HUES6 (cell line): ENCODE measurements around the gene LCE1B.

Experiments
- H3K27ac ChIP-seq: 2 replicates; pipeline ENCODE4 v1.7.0; 2013; ENCODE audit warnings: low read depth, mild to moderate bottlenecking, low read length, inconsistent platforms
- H3K27me3 ChIP-seq: 2 replicates; pipeline ENCODE4 v1.6.1; 2013; ENCODE audit warnings: low read length; ENCODE audit not compliant: control insufficient read depth, insufficient read depth
- H3K36me3 ChIP-seq: 2 replicates; pipeline ENCODE4 v1.6.1; 2013; ENCODE audit warnings: low read length; ENCODE audit not compliant: control insufficient read depth, insufficient read depth
- H3K4me1 ChIP-seq: 2 replicates; pipeline ENCODE4 v1.6.1; 2013; ENCODE audit warnings: low read length; ENCODE audit not compliant: control insufficient read depth, insufficient read depth
- H3K4me3 ChIP-seq: 2 replicates; pipeline ENCODE4 v1.5.1; 2013; ENCODE audit warnings: low read depth, low read length
- H3K9ac ChIP-seq: one replicate; pipeline ENCODE4 v1.6.1; 2013; ENCODE audit warnings: mild to moderate bottlenecking, low read length
- H3K9me3 ChIP-seq: 2 replicates; pipeline ENCODE4 v1.6.1; 2013; ENCODE audit warnings: low read depth, low read length; ENCODE audit not compliant: control insufficient read depth, insufficient read depth

The LCE1B gene, protein sequence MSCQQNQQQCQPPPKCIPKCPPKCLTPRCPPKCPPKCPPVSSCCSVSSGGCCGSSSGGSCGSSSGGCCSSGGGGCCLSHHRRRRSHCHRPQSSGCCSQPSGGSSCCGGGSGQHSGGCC

DNA sequence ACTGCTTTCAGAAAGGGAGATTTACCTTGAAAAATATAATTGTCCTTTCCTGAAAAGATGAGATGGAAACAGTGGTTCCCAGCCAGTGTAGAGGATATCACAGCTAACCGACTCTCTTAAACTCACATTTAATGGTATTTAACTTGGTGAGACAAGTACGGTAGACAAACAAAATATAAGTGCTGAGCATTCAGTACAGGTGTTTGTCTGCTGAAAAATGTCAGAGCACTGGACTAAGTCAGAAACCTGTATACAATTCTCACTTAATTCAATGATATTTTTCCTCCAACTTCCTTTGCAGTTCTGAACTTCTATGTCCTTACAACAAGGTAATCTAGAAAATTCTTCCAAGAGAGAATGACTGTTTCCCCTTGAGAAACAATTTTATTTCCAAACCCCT, at the start of gene LCE1B:
Gene LCE1B (plus strand): TSS at position 301 of the 400 bp plus-strand sequence. CDS start 476 bp downstream, outside the sequence.
- no peak within 1 kb of the TSS for H3K4me3 ChIP-seq
- no peak within 1 kb of the TSS for H3K9ac ChIP-seq
- H3K27me3 ChIP-seq: no peaks in the 10 kb centered on the region
- H3K27ac ChIP-seq: no peak within 1 kb of the TSS
- no peaks in the 10 kb centered on the region for H3K4me1 ChIP-seq
- H3K9me3 ChIP-seq: peaks cover 9% of the 10 kb centered on the region; the same call in 1 of the 2 replicates
- H3K36me3 ChIP-seq: no peaks in the 10 kb centered on the region

DNA sequence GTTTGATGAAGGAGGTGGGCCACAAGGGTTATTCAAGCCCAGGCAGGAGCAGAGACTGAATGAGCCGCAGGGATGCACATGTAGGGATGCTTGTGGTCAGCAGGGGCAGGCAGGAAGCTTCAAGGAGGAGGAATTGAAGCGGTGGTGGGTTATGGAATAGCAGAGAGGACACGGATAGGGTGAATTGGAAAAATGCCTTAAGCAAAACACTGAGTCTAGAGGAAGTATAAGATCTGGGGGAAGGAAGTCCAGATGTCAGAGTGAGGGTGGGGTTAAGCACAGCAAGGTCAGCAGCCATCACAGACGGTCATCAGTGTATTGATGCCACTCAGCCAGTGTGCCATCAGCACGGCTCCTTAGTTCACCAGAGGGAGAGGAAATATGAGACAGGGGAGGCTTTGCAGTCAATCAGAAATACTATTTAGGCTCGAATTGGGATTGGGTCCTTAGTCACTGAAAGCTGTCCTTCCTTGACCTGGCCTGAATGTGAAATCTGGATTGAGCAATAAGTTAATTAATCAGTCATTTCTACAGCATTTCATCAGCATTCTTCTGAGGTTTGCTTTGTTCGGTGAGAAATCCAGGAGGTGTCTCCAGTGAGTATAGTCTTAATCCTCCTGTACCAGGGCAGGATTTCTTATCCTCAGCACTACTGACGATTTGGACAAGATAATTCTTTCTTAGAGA, 42.8 kb upstream of the LCE1B start:
- no peak overlapping the region for H3K27ac ChIP-seq
- no peak overlapping the region for H3K4me3 ChIP-seq
- H3K36me3 ChIP-seq: no peaks in the 10 kb centered on the region
- no peak overlapping the region for H3K9ac ChIP-seq
- H3K27me3 ChIP-seq: no peaks in the 10 kb centered on the region; the same call in 1 of the 2 replicates
- peaks cover 34% of the 10 kb centered on the region; the same call in 1 of the 2 replicates for H3K9me3 ChIP-seq
- H3K4me1 ChIP-seq: no peaks in the 10 kb centered on the region

DNA sequence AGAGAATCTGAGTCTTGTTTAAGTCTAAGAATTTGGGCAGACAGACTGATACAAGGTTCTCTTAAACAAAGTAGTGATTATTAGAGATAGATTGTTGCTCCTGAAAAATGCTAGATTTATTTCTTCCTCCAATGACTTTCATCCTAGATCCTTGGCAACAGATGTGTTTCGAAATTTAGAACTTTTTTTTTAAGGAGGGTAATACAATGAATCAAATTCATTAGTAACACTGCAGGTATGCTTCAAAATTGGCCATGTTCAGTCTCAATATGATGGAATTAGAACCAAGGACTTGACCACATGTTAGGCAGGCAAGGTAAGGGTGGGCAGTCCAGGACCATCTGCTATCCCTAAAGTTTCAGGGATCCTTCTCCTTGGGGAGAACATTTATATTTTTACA, 41.4 kb upstream of the LCE1B start:
- Histone ChIP-seq H3K27me3 (no peaks in the 10 kb centered on the region; the same call in 1 of the 2 replicates), H3K27ac (no peak overlapping the region), H3K4me1 (no peaks in the 10 kb centered on the region), H3K4me3 (no peak overlapping the region), H3K9me3 (peaks cover 38% of the 10 kb centered on the region; the same call in 1 of the 2 replicates), H3K36me3 (no peaks in the 10 kb centered on the region), H3K9ac (no peak overlapping the region)

DNA sequence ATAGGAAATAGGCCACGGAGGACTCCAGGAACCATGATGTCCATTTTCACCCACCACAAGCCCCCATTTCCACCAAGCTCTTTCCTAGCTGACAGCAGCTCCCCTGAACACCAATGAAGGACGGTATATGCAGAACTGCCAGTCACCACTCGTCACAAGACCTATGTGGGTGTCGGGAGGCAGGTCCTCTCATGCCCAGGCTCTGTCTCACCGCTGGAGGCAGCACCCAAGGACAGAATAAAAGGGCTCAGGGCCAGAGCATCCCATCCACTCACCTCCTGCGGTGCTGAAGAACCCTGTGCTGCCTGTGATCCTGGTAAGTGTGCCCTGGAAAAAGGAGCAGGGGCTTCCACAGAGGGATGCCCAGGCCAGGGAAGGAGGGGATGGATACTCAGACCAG, 36.9 kb upstream of the LCE1B start, which contains the start of gene LCE1F:
Gene LCE1F (plus strand): TSS at position 266 of the 400 bp plus-strand sequence. CDS start 1,232 bp downstream, outside the sequence.
- H3K36me3 ChIP-seq: no peaks in the 10 kb centered on the region
- peaks cover 18% of the 10 kb centered on the region; the same call in 1 of the 2 replicates for H3K9me3 ChIP-seq
- H3K9ac ChIP-seq: no peak within 1 kb of the TSS
- H3K27ac ChIP-seq: no peak within 1 kb of the TSS
- no peaks in the 10 kb centered on the region for H3K4me1 ChIP-seq
- H3K4me3 ChIP-seq: no peak within 1 kb of the TSS
- no peaks in the 10 kb centered on the region for H3K27me3 ChIP-seq

DNA sequence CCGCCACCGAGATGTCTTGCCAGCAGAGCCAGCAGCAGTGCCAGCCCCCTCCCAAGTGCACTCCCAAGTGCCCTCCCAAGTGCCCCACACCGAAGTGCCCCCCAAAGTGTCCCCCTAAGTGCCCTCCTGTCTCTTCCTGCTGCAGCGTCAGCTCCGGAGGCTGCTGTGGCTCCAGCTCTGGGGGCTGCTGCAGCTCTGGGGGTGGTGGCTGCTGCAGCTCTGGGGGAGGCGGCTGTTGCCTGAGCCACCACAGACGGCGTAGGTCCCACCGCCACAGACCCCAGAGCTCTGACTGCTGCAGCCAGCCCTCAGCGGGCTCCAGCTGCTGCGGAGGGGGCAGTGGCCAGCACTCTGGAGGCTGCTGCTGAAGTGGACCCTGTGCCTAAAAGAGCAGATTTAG, 35.4 kb upstream of the LCE1B start:
- H3K9me3 ChIP-seq: peaks cover 13% of the 10 kb centered on the region; the same call in 1 of the 2 replicates
- no peaks in the 10 kb centered on the region for H3K36me3 ChIP-seq
- no peaks in the 10 kb centered on the region for H3K4me1 ChIP-seq
- H3K27me3 ChIP-seq: no peaks in the 10 kb centered on the region
- H3K27ac ChIP-seq: no peak overlapping the region
- no peak overlapping the region for H3K4me3 ChIP-seq
- H3K9ac ChIP-seq: no peak overlapping the region

- H3K27ac ChIP-seq: no peak overlapping the region
- no peaks in the 10 kb centered on the region for H3K36me3 ChIP-seq
- H3K9ac ChIP-seq: no peak overlapping the region
- H3K4me1 ChIP-seq: no peaks in the 10 kb centered on the region
- no peak overlapping the region for H3K4me3 ChIP-seq
- no peaks in the 10 kb centered on the region for H3K27me3 ChIP-seq
- peaks cover 9% of the 10 kb centered on the region; the same call in 1 of the 2 replicates for H3K9me3 ChIP-seq
These were observed 34.1 kb upstream of the LCE1B start for GRCh38 chr1:152777510-152778137.

GRCh38 chr1:152783095-152783494, 28.7 kb upstream of the LCE1B start:
- peaks cover 6% of the 10 kb centered on the region; the same call in 1 of the 2 replicates for H3K9me3 ChIP-seq
- no peaks in the 10 kb centered on the region for H3K27me3 ChIP-seq
- H3K4me1 ChIP-seq: peaks cover 7% of the 10 kb centered on the region; the same call in 1 of the 2 replicates
- no peaks in the 10 kb centered on the region for H3K36me3 ChIP-seq
- no peak overlapping the region for H3K27ac ChIP-seq
- no peak overlapping the region for H3K9ac ChIP-seq
- H3K4me3 ChIP-seq: no peak overlapping the region

DNA sequence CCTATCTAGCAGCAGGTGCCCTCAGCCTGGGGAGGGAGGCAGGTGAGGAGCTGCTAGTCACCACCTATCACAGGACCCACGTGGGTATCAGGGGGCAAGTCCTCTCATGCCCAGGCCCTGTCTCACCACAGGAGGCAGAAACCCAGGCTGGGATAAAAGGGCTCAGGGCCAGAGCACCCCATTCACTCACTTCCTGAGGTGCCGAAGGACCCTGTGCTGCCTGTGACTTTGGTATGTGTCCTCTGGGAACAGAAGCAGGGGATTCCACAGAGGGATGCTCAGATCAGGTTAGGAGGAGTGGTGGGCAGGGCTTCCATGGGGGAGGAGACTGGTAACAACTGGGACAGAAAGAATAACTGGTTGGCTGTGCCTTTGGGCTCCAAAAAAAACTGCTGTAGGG, 25.7 kb upstream of the LCE1B start, which contains the start of gene LCE1E:
Gene LCE1E (plus strand): TSS at position 181 of the 400 bp plus-strand sequence. CDS start 1,043 bp downstream, outside the sequence.
- no peak within 1 kb of the TSS for H3K9ac ChIP-seq
- H3K27me3 ChIP-seq: no peaks in the 10 kb centered on the region
- H3K9me3 ChIP-seq: peaks cover 7% of the 10 kb centered on the region; the same call in 1 of the 2 replicates
- no peak within 1 kb of the TSS for H3K27ac ChIP-seq
- H3K4me1 ChIP-seq: peaks cover 7% of the 10 kb centered on the region; the same call in 1 of the 2 replicates
- H3K4me3 ChIP-seq: no peak within 1 kb of the TSS
- H3K36me3 ChIP-seq: no peaks in the 10 kb centered on the region

- H3K36me3 ChIP-seq: no peaks in the 10 kb centered on the region
- peaks cover 9% of the 10 kb centered on the region; the same call in 1 of the 2 replicates for H3K9me3 ChIP-seq
- no peaks in the 10 kb centered on the region for H3K4me1 ChIP-seq
- H3K27me3 ChIP-seq: no peaks in the 10 kb centered on the region
- H3K27ac ChIP-seq: no peak overlapping the region
- no peak overlapping the region for H3K9ac ChIP-seq
- no peak overlapping the region for H3K4me3 ChIP-seq
These were observed 16.1 kb upstream of the LCE1B start for GRCh38 chr1:152795686-152796085.

DNA sequence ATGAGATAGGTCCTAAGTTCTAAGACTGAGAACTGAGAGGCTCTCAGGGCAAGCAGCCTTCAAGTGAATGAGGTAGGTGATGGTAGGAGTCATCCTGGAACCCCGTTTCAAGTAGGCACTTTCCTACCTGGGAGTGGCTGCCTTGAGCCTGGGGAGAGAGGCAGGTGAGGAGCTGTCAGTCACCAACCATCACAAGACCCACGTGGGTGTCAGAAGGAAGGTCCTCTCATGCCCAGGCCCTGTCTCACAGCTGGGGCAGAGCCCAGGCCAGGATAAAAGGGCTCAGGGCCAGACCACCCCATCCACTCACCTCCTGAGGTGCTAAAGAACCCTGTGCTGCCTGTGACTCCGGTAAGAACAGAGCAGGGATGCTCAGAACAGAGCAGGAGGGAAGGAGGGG, 15.3 kb upstream of the LCE1B start, which contains the start of gene LCE1D:
Gene LCE1D (plus strand): TSS at position 301 of the 400 bp plus-strand sequence. CDS start 1,074 bp downstream, outside the sequence.
- no peaks in the 10 kb centered on the region for H3K4me1 ChIP-seq
- peaks cover 11% of the 10 kb centered on the region; the same call in 1 of the 2 replicates for H3K9me3 ChIP-seq
- H3K27me3 ChIP-seq: no peaks in the 10 kb centered on the region
- no peak within 1 kb of the TSS for H3K9ac ChIP-seq
- H3K36me3 ChIP-seq: no peaks in the 10 kb centered on the region
- H3K27ac ChIP-seq: no peak within 1 kb of the TSS
- H3K4me3 ChIP-seq: no peak within 1 kb of the TSS
